GM21423 (cell line): Measurements from ENCODE around the gene BMP7.

Experiments
- ATAC-seq: cut with Tn5 transposase; IDR thresholded peaks from one replicate; pipeline ENCODE4 v1.9.1; 2021; ENCODE audit warnings: mild to moderate bottlenecking, moderate library complexity; ENCODE audit not compliant: unreplicated experiment

BMP7 gene

DNA sequence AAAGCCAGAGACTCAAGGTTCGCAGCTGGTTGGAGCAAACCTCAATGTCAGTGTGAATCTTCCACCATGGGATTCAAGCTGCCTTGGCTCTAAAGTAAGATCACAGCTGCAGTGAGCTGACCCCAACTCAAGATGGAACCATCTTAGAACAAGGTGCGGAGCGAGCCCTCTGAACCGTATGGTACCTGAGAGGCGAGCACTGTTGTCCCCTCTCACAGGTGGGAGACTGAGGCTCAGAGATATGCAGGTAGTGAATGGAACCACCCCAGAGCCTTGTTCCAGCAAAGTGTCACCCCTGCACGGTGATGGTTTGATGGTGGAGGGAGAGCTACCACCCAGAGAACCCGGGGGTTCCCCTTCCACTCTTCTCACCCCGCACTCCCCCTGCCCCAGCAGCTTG lies 52.5 kb downstream of the BMP7 start:
- ATAC-seq = no peak

DNA sequence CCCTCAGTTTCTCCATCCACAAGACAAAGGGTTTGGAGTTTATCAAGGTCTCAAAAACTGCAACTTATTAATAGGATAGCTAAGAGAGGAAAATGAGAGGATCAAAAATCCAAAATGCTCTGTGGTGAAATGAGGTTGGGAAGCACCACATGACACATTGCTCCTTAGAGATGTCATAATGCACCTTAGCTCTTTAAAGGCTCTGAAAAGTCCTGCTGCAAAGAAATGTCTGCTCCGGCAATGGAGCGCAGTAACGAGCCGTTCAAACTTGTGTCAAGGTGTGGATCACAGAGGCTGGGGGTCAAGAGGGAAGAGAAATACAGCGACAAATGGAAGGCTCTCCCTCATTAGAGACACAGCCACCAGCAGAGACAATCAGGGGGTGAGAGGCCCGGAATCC lies 53.1 kb downstream of the BMP7 start:
- no peak for ATAC-seq

DNA sequence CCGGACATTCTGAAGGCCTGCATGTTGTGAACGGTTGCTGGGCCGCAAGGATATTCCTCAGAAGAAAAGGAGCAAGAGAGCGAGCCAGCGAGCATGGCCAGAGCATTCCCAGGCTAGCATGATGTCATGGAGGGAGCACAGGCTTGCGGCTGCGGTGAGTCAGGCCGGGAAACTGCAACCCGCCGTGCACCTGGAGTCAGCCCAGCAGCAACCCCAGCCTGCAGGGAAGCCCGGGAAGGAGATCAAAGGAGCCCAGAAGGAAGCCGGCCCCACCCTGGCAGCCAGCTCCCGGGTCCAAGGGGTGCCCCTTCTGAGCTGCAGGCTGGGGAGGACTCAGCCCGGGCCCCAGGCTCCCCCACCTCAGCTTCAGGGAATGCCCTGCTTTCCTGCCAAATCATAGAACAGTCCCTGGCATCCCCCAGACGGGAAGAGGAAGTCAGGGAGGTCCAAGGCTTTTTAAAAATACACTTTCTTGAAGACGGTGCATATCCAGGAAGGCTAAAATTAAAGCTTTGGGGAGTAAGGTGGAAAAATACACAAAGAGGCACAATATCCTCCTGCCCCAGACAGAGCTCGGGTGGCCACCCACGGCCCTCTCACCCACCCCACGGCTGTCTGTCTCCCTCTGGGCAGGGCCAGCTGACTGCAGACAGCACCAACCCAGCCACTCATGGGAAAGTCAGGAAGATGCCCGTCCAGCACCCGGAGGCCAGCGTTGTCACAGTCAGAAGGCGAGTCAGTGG lies 53.7 kb downstream of the BMP7 start:
- ATAC-seq = no peak

DNA sequence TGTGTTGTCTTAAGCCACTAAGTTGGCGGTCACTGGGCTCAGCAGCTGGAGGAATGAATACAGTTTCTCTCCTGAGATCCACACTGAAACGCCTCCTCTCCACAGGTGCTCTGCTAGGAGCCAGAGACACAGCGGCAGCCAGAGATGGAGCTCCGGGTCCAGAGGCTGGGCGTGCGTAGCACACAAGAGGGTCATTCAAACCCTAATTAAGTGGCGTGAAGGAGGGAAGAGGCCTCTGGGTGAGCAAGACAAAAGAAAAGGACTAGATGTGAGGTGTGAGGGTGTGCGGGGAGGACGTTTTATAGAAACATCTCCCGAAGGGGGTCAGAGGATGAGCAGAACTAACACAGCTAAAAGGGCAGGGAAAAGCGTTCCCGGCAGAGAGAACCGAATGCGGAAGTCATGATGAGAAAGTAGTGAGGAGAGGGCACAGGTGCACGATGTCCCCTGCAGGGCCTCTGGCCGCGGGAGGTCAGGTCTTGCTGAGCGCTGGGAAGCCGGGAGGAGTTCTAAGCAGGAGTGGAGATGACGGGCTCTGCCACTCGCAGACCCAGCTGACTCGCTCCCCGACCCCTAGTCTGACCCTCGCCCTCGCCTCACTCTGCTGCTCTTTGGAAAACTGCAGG lies 54.4 kb downstream of the BMP7 start:
- no peak for ATAC-seq

DNA sequence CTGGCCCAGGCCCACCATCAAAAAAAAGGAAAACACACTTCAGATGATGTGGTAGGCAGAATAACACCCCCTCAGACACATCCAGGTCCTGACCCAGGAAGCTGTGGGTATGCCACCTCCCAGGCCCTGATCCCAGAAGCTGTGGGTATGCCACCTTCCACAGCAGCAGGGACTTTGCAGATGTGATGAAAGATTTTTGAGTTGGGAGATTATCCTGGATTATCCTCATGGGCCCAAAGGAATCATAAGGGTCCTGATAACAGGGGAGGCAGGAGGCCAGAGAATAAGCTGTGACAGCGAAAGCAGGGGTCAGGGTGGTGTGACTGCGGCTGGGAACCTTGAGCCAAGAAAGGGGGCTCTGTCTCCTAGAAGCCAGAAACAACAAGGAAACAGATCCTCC lies 55.0 kb downstream of the BMP7 start:
- no peak for ATAC-seq

DNA sequence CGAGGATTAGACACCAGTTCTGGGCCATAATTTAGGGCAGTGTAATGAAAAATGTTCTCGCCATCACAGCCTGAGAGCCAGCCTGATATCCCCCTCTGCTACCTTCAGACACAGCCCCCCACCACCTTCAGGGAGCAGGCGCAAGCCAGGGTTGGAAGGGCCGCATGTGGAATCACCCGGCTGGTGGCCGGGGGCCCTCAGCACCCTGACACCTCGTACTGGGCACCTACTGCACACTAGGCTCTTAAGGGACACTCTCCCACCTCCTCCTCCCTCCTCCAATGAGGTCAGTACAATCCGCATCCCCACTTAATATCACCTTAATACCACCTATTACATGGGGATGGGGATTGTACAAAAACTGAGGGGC lies 55.5 kb downstream of the BMP7 start:
- no peak for ATAC-seq

DNA sequence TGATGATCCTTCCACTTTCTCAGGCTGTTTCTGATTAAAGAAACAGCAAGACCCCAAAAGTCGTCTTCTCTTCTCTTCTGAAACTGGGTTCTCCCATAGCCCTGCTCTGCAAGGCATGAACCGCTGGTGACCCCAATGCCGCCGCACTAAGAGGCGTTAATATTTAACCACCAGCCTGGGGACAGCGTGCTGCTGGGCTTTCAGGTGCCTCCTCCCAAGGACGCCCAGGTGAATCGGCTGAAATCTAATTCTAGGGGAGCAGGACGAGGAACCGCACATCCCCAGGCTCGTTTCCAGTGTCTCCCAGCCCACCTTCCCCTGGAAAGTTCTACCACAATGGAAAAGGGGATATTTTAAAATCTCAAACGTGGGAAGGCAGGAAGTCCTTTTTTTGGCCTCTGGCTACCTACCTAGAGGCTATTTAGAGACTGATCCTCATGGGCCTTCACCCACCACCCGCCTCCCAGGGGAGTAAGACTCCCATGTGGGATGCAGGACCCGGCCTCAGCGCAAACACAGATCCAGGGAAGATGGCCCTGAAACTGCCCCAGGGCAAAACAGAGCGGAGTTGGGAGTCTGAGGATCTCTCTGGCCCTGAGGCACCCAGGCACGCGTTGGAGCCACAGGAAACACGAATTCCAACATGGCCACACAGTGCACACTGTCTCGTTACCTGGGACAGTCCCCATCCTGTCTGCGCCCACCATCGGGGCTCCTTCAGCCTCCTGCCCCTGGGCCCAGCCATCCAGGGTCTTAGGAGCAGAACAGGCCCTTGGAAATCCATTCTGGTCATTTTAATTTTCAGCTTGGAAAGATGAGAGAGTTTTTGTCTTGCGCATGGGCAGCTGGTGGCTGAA lies 56.2 kb downstream of the BMP7 start:
- no peak for ATAC-seq

DNA sequence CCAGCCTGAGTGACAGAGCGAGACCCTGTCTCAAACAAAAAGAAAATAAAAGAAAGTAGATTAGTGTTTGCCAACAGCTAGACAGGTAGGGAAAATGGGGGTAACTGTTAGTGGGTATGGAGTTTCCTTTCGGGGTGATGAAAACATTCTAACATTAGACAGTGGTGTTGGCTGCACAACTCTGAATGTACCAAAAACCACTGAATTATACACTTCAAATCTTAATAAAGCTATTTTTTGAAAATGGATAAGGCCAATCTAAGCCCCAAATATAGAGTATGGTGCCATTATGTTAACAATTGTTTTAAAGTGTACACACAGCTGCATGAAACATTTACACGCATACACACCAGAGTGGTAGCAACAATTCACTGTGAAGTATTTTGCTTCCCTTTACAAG lies 57.0 kb downstream of the BMP7 start:
- ATAC-seq = no peak

DNA sequence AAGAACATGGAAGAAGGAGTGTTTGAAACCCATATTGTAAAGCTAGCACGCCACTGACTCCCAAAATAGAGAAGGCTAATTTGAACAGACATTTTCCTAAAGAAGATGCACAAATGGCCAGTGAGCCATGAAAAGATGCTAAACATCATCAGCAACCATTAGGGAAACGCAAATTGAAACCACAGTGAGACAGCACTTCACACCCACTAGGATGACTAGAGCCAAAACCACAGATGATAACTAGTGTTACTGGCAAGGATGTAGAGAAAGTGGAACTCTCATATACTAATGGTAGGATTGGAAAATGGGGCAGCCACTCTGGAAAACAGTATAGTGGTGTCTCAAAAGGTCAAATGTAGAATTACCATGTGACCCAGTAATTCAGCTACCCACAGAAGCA lies 58.2 kb downstream of the BMP7 start:
- ATAC-seq = no peak

DNA sequence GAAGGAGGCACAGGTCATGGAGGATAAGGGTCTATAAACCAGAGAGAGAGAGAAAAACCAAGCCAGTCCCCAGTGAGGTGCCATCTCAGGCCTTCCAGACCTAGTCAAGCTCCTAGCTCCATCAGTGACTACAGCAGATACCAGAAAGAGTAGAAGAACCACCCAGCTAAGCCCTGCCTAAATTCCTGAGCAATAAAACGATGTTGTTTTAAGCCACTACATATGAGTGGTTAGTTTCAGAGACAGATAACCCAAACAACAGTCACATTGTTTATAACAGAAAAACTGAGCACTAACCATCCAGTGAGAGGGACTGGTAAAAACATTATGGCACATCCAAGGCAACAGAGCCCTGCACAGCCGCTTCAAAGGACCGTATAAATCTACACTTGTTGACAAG lies 59.2 kb downstream of the BMP7 start:
- ATAC-seq = no peak

DNA sequence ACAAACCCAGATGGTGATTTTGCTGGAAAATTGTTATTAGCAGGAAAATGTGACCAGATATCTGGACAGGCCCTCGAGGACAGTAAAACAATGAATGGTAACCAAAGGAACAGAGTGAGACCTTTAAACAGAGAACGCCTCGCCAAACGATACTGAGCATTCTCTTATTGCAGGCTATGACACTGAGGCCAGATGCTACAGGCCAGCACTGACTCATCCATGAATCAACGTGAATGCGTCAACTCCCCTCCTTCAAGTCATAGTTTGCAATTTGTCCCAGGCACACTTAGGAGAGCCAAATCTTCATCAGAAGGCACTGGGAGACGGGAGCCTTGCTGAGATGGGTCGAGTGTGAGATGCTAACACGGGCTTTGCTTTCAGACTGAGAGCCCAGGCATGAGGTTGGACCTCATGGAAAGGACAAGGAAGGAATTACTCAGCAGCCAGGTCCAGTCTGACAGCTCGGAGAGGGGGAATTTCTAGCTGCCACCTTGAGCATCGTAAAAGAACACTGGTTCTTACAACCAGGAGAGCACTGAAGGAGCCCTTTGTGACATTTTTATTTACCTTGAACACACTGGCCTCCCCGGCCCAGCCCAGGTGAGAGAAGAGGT lies 60.7 kb downstream of the BMP7 start:
- ATAC-seq = no peak

DNA sequence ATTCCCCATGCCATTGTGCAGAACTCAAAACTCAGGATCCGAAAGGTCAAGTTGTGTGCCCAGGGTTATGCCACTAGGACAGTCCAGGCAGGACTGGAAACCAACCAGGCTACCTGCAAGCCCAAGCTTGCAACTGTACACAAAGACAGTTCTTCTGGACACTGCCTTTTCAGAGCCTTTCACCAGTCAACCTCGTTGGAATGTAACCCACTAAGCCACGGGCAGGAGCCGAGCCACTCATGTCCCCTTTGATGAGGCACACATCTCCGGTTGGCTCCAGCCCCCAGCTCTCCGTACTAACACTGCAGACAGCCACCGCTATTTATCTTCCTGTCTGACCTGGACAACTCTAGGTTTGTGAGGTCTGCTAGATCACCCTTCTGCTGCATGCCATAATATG lies 62.5 kb downstream of the BMP7 start:
- ATAC-seq = no peak

DNA sequence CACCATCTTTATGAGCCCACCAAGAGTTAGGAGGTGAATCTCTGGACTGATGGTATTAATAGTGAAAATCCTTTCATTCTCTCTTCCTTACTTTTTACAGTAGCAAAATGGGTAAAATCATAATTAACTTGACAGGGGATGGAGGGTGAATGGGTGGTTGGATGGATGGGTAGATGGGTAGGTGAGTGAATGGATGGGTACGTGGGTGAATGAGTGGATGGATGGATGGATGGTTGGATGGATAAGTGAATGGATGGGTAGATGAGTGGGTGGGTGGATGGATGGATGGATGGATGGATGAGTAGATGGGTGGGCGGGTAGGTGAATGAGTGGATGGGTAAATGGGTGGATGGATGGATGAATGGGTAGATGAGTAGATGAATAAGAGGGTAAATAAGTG lies 63.2 kb downstream of the BMP7 start:
- ATAC-seq = no peak

DNA sequence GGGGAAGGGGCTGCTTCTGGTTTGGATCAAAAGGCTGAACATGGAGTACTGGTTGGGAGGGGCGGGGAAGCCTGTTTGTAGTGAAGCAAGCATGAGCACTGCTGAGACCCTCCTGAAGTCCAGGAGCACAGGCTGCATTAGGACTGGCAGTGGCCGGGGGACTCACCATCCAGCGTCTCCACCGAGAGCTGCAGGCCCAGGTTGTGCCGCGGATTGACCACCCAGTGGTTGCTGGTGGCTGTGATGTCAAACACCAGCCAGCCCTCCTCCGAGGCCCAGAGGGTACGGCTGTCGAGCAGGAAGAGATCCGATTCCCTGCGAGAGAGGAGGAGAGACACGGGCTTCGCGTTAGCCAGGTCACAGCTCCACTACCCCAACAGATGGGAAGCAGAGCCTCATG lies 64.1 kb downstream of the BMP7 start:
- no peak for ATAC-seq

DNA sequence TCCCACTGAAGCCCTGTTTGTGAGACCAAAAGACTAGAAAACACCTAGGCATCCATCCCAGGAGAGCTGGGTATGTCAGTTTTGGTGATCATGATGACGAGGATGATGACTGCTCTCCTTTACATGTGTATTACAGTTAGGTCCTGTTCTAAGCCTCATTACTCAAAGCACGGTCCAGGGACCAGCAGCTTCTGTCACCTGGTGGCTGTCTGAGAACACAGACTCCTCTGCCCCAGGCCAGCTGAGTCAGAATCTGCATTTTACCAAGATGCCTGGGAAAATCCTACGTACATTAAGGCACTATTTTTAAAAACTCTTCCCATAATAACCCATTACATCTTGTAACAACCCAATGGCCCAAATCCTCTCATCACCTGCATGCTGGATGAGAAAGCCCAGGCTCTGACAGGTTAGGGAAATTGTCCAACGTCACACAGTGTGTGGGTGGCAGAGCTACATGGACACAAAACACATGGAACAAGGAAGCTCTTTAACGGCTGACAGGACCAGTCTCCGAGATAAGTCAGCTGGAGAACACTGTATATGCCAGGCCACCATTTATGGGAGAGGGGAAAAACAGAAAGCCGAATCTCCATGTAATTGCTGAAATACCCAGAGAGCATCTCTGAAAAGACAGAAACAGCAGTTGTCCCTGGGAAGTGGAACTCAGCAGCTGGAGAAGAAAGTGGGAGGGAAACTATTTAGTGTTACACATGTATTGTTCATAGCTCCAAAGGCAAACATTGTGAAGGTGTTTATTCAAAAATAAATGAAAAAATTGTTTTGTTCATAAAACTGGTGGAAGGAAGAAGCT lies 65.4 kb downstream of the BMP7 start:
- no peak for ATAC-seq

DNA sequence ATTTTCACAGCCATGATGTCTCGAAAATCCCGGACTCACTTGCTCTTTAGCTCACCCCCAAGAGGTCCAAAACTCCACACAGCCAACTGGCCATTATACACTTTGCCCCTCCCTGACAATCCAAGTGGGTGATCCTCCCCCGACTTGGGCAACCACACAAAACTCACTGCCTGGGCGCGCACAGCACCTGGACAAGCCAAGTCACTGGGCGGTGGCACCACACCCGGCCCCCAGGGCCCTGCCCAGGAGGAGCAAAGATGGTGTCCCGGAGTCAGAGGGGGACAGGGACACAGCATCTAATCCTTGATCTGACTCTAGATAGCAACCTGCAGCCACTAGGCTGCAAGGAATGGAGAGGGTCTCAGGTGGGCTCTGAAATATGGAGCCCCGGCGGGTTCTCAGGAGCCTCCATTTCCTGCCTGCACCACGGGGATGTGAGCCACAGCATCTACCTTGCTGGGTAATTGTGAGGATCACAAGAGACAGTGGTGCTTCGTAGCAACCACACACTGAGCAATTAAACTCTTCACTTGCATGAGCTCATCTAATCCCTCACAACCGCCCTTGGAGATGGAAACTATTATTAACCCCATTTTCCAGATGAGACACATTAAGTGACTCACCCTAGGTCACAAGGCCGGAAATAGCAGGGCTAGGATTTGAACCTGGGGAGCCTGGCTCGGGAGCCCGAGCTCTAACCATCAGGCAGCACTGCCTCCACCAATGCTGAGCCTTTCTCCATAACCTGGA lies 66.6 kb downstream of the BMP7 start:
- no peak for ATAC-seq

DNA sequence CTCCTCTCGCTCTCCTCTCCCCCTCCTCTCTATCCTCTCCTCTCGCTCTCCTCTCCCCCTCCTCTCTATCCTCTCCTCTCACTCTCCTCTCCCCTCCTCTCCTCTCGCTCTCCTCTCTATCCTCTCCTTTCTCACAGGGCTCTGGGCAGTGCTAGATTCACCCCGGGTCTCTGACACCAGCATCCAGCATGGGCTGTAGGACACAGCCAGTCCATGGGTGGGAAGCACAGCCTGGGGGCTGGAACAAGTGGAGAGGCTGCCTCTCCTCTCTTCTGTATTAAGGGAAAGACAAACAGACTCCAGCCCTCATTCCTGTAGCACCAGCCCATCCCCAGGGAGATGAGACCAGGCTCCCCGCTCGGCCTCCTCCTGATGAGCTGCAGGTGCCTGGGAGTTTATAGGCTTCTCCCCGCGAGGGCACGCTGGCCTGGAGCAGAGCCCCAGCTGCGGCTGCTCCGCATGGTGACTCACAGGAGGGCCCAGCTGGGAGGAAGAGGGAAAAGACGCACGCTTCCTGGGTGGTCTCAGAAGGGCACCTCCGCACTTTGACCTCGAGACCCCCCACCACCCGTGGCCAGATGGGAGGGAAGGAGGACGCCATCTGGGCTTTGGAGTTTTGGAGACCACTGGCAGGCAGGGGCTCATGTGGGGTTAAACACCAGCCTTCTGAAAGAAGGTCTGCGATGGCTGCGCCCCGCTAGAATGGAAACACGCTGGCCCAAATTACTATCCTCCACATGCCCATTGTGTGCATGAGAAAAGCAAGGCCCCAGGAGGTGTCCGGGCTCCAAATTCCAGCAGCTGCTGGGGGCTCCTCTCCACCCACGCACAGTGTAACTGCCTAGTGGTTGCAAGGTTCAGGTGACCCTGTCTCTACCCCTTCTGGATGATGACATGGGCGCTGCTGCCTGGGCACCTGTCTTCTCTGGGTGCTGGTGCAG lies 68.0 kb downstream of the BMP7 start:
- ATAC-seq = no peak

DNA sequence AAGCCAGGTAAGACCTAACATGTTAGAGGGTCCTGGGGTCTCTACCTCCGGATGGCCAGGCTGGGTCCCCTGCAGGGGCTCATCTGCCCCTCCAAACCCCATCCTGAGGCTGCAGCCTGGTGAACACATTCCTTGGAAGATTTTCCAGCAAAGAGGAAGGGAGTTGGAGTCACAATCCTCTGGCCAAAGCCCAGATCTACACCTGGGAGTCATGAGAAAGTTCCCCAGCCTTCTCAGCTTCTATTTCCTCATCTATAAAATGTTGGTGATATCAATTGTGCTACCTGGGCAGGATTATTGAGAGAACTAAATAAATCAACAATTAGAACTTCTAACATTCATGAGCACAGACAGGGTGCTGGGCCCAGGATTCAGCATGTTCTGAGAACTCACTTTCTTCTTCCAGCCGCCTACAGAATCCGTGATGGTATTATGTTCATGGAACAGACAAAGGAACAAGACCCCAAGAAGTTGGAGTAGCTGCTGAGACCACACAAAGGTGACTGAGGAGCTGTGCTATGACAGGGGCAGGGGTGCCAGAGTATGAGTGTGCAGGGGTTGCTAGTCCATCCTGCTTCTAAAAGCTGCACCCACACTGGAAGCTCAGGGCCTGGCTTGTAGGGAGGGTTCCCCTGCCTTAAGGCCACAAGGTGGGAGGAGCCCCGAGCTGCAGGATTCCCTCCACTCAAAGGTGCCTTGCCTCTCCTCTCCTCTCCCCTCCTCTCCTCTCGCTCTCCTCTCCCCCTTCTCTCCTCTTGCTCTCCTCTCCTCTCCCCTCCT lies 68.9 kb downstream of the BMP7 start:
- ATAC-seq = no peak
